Measurements from ENCODE around the gene PXDN.
"Not testable (repeated sequence)": the region's sequence is repeated elsewhere in the genome, so short reads cannot be mapped to it uniquely, and the experiment has no call there.

The PXDN gene

DNA sequence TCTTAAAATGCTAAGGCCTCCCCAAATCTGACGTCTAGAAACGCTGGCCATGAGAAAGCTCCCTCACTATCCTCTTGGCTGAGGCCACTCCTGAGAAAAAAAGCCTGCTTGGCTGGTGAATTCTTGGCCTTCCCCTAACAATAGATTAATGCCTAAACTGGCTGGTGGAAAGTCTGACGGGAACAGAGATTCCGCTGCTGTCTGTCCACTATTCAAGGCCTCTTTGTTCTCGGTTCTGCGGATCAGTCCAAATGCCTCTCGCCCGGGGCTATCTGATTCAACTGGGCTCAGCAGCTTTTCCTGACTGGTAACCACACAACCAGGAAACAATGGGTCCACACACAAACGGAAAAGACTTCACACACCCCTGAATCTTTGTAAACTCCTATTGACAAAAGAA, 27.2 kb downstream of the PXDN start:
- DNase-seq: no peak

DNA sequence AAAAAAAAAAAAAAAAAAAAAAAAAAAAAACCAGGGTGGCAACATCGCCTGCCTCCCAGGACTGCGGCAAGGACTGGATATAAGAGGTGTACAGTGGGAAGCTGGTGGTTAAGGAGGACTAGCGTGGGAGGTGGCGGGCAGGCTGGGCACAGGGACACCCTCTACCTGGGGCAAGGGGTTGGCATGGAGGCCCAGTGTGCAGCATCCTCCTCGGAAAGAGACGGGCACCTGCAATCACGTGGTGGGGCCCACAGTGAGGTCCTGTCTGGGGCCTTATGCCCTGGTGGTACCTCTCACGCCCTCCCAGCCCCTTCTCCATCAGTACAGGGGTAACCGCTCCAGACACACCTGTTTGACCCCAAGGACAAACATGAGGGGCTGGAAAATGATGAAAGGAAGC, 27.9 kb downstream of the PXDN start:
- DNase-seq: no peak

DNA sequence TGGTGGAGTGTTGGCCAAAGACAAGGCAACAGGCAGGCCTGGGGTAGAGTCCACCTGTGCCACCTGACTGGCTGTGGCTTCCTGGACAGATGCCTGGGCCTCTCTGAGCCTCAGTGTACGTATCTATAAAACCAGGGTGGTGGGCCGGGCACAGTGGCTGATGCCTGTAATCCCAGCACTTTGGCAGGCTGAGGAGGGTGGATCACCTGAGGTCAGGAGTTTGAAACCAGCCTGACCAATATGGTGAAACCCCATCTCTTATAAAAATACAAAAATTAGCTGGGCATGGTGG, 28.4 kb downstream of the PXDN start:
- DNase-seq: not testable (repeated sequence)

DNA sequence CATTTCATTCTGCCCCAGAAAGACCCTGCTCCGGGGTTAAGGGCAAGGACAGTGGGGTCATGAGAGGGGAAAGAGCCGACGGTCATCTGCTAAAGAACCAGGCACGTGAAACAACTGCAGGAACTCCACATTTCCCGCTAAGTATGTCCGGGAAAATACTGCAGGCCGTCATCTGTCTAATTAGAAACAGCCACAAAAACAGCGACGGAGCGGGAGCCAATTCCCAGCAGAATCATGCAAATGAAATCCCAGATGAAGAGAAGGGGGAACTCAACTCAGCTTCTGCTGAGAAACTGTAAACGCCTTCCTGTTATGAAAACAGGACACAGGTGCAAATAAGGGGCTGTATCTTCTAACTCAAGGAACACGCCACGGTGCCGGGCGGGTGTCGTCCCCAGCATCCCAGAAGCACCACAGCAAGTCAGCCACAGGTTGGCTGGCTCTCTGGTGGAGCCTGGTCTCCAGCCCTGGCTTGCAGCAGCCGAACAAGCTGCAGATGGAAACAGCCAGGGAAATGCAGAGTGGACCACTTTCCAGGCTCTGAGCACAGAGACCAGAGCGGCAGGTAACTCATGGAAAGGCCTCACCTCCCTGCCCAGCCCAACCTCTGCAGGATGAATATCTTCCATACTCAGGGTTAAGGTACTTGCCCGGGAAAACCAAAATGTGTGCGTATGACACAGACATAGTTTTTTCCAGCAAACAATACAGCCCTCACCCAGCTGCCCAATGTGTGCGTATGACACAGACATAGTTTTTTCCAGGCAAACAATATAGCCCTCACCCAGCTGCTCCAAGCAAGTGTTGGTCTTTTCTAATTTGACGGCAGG, 28.9 kb downstream of the PXDN start:
- DNase-seq: peak; percentile 29

DNA sequence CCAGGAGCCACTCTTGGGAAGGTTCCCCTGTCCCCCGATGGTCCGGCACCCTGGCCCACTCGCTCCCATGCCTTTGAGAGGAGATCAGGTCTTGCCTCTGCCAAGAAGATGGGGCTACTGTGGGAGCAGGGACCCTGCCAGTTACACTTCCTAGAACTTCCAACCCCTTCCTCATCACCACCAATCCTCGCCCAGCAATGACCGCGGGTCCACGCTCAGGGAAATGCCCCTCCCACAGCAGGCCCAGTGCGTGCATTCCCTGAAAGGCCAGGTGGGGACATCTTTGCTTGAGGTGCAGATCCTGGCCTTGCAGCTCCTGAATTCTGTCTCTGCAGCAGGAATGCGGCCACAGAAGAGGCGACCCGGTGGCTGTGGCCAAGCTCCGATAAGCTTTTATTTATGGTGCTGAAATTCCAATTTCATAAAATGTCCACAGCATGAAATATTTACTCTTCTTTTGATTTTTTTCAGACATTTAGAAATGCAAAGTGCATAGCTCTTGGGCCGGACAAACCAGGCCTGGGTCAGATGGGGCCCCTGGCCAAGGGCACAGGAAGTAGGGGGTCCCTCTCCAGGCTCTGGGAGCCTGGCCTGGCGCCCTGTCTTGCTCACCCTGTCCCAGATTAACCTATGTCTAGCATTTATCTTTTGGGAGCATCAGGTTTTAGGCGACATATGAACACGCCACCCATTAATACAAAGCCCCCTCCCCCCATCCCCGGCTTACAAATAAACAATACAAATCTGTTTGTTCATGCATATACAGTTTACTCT, 29.8 kb downstream of the PXDN start:
- DNase-seq: no peak

DNA sequence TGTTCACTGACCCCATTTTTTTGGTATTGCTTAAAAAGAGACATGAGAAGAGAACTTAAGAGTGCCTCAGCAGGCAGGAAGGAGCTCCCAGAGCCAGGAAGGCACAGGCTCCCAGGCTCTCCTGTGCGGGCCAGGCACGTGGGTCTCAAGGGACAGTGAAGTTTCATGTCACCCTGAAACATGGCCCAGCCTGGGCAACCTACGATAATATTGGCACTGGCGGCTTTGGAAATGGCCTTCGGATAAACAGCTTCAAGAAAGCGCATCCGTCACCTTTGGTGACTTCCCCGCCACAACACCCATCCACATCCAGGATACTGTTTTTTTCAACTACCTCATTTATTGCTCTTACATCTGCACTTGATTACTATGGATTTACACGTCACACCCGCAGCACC, 30.5 kb downstream of the PXDN start:
- no peak for DNase-seq

DNA sequence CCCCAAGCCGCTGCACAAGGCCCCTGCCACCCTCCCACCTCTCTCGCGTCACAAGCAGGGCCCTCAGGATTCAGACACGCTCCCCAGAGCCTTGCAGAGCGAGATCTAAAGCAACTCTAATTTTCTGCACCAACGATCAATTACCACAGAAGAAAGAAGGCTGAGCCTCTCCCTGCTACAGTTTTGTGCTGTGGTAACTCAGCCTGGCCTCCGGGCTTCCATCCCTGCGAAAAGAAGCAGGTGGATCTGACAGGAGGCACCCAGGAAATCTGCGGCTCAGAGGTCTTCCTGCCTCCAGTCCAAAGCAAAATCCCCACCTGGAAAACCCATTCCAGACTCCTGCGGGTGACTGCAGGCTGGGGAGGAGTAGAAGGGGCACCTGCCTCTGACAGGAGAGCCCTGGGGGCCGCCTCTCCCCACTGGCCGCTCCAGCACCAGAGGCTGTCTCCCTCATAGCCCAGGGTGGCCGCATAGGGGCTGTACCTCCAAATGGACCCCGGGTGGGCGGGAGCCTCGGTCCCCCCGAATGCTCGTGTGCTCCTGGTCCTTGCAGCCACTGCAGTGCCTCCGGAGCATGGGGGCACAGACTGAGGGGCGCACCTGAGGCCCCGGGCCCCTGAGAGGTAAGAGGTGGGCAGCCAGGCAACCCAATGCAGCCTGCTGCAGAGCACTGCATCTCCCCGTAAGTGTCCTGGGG, 31.0 kb downstream of the PXDN start:
- DNase-seq: no peak

DNA sequence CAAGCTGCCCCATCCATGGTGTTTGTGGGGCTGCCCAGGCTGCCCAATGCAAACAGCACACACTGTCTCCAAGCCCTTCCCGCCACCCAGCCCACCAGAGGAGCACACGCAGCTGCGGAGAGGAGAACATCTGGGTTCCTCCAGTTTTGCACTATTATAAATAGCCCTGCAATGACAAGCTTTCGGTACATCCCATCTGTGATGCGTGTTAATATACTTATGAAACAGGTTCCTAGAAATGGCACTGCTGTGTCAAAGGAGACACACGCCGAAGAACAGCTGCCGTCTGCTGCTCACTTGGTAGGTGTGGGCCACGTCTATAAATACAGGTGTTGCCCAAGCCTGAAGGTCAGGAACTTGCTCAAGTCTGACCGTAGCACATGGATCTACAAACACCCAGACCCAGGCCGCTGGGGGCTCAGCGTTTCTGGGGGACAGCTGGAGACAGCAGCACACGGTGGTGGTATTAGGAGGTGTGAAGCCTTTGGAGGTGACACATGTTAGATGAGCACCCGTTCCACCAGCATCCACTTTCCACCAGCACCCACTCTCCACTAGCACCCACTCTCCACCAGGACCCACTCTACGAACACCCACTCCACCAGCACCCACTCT, 34.3 kb downstream of the PXDN start:
- no peak for DNase-seq

DNA sequence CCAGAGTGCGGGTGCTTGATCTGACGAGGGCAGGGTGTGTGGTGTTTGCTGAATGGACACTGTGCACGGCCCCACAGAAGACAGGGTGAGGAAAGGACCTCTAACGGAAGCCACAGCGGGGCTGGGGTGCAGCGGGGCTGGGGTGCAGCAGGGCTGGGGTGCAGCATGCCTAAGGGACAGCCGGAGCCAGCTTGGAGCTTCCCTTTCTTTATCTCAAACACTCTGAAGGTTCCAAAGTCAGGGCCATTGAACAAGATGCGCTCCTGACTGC, 35.0 kb downstream of the PXDN start:
- DNase-seq: no peak

DNA sequence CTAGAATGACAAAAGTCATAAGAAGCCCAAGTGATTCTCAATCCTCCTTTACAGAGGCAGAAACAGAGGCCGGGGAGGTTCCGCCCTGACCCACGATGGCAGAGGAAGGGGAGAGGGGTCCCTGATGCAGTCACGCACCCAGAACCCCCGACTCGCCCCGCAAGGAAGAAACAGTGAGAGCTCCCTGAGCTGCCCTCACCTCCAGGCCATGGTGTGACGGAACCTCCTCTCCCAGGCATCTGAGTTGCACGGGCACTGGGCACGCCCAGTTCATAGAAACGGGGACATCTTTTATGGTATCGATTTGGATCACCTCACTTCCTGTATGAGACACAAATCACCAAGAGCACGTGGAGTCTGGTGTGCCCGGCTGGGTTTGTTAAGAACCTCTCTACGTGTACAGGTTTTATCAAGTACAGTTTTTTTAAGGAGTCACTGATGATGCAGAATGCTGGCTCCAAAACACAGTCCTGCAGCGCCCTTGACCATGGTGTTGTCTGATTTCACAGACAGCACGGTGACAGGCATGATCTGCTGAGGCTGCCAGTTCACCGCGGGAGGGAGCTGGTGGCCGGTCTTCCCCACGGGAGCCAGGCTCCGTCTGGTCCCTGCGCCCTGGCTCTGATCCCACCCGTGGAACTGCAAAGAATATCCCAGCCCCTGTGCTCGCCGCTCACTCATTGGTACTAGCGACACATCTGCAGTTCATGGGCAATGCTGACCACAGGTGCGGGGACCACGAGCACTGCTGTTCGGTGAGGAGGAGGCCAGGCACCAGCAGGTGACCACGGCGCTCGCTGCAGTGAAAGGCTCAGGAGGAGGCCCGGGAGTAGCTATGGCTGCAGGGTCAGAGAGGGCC, 35.6 kb downstream of the PXDN start:
- peak; percentile 41 for DNase-seq

DNA sequence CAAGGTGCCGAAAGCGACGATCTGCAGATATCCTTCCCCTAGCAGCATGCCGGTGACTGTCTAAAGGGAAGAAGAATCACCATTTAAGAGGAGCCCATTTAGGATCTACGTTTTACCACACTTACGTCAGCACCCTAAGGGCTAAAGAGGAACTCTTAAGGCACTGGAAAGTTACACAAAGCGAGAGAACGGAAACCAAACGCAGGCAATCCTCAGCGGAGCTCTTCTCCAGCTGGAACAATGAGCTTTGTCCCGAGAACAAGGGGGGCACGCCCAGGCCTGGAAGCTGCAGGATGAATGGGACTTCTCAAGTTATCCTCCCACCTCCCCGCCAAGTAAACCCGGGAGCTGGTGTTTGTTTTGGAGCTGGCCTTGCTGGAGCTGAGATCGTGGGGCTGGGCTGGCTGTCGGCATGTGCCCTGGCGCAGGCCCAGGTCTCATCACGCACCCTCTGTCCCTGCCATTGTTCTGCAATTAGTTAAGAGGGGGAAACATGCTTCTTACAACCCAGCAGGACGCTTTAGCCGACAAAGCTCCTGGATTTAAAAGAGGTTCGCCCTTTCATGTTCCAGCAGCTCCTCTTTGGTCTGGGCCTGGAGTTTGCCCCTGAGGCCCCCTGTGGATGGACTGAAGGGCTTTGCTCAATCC, 36.4 kb downstream of the PXDN start:
- DNase-seq: peak; percentile 23

DNA sequence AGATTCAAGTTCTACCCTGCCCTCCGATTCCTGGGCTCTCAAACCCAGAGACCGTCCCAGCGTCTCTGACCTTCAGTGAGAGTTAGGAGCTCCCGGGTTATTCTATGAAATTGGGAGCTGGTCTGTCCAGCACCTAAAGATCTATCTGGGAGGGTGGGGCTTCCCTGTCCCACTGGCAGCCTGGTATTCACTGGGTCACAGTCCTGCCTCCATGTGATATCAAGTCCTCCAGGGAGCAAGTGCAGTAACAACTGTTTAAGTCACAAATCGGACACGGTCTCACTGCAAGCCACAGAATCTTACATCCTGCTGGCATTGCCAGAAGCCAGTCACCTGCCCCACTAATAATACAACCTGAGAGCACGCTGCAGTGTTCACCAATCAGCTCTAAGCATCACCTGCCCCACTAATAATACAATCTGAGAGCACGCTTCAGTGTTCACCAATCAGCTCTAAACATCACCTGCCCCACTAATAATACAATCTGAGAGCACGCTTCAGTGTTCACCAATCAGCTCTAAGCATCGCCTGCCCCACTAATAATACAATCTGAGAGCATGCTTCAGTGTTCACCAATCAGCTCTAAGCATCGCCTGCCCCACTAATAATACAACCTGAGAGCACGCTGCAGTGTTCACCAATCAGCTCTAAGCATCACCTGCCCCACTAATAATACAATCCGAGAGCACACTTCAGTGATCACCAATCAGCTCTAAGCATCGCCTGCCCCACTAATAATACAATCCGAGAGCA, 38.0 kb downstream of the PXDN start:
- DNase-seq: peak; percentile 56

DNA sequence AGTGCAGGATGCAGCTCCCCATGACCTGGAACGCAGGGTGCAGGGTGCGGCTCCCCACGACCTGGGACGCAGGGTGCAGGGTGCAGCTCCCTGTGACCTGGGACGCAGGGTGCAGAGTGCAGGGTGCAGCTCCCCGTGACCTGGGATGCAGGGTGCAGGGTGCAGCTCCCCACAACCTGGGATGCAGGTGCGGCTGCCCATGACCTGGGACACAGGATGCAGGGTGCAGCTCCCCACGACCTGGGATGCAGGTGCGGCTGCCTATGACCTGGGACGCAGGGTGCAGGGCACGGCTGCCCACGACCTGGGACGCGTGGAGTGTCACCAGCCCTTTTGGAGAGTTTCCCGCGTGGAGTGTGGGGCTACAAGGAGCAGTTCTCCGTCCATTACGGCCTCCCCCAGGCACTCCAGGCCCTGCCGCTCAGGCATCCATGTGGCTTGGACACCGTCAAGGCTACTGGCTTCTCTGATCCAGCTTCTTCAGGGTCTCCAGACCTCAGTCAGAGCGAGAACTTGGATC, 38.7 kb downstream of the PXDN start:
- DNase-seq: no peak

DNA sequence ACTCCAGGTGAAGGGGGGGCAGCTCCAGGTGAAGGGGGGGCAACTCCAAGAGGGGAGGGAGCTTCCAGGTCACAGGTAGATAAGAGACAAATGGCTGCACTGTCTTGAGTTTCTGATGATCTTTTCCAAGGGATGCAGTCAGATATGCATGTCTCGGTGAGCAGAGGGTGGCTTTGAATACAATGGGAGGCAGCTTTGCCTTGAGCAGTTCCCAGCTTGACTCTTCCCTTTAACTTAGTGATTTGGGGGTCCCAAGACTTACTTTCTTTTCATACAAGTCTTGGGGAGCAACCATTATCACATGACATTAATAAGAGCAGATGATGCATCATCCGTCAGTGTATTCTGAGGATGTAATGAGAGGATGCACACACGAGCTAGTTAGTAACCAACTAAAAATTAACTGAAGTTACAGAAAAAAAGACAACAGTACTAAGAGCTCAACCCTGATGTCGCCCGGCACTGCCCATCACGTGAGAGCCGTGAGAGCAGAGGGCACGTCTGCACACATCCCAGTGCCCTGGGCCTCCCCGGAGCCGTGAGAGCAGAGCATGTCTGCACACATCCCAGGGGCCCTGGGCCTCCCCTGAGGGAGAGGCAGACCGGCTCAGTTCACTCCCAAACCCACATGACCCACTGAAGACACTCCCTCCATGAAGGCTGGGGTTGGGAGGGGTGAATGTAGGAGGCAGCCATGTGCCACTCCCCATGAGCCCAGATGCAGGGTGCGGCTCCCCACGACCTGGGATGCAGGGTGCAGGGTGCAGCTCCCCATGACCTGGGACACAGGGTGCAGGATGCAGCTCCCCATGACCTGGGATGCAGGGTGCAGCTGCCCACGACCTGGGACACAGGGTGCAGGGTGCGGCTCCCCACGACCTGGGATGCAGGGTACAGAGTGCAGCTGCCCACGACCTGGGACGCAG, 39.4 kb downstream of the PXDN start:
- no peak for DNase-seq

DNA sequence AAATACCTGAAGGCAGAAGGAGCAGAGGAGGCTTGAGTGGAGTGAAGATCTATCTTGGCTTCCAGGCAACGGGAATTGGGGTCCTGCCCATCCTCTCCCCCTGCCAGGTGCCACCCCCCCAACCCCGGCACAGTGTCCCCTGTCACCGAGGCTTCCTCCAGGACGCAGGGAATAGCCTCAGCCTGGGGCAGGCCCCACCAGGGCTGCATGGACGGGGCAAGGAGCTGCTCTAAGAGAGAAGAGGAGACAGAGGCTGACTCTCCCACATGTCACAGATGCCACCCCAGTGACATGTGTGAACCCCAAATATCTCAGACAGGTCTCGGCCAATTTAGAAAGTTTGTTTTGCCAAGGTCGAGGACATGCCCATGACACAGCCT, 42.1 kb downstream of the PXDN start:
- DNase-seq: no peak

DNA sequence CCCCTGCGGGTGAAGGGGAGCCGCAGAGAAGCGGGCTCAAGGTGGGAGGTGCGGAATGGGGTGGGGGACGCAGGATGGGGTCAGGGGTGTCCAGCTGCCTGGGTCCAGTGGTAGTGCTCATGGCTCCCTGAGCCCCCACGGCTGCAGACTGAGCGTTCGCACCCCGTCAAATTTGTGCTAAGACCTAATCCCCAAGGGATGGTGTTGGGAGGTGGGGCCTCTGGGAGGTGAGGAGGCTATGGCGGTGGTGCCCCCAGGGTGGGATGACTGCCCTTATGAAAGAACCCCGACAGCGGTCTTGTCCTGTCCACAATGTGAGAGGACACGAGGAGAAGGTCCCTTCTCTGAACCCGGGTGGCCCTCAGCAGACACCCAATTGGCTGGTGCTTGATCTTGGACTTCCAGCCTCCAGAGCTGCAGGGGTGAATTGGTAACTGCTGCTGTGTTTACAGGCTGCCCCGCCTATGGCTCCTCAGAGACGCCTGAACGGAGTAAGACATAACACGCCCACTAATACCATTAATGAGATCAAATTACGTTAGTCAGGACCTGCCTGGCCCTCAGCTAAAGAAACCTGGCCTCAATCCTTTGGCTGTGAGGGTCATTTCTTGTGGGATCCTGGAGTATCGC, 42.6 kb downstream of the PXDN start:
- DNase-seq: no peak

DNA sequence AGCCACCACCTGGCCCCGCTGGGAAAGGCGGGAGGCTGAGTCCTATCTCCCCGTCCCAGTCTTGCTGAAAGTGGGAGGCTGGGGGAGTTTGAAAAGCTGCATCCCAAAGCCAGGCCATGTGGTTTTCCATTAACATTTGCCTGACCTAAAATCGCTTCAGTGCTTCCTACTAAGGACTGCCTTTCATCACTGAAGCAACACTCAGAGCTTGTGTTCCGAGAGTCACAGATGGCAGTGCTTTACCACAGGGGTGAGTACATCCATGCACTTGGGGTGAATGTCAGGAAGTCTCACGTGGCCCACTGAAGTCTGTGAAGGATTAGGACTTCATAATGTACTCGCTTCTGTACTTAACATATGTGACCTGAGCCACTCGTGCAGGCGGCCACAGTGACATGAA, 43.3 kb downstream of the PXDN start:
- no peak for DNase-seq

DNA sequence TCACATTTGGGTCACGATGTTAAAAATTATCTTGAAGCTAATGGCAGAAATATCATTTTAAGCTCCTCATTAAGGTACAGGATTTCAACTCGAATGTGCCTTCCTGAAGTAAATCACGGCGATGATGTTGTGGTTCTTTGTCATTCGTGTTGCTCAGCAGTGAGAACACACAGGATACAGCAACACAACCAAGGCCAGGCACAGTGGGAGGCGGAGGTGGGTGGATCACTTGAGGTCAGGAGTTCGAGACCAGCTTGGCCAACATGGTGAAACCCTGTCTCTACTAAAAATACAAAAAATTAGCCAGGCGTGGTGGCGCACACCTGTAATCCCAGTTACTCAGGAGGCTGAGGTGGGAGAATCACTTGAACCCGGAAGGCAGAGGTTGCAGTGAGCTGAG, 43.9 kb downstream of the PXDN start:
- not testable (repeated sequence) for DNase-seq

DNA sequence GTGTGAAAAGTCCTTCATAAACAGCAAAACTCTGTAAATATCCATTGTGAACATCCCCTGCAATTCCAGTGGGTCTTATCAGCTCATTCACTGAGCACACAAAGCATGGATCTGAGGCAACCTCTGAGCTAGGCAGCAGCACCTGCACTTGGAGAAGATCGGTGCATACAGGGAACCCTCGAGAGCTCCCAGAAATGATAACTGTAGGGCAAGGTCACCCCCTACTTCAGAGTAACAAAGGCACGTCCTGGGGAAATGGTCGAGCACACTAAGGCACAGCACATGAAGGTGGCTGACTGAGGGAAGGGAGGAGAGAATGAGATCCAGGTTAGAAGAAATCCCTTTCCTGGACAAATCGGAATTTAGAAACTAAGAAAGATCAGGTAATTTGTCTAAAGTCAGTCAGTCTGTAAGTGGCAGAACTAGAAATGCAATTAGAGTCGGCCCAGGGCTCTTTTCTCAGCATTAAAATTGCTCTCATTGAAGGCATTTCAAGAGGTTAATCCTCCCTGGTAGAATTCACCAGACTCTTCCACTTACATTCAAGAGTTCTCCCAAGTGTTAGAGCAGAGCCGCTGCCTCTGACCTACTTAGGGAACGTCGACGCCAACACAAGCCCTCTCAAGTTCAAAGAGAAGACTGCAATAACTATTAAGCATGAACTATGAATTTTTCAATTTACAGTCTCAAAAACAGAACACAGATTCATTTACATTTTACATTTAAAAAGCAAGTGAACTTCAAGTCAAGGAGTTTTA, 45.9 kb downstream of the PXDN start:
- DNase-seq: no peak
